ENCODE data around the gene AGAP9.
"Not testable (repeated sequence)": the region's sequence is repeated elsewhere in the genome, so short reads cannot be mapped to it uniquely, and the experiment has no call there.

The AGAP9 gene

GRCh38 chr10:47458466-47459154, 64.8 kb downstream of the AGAP9 start:
- no peak for DNase-seq (ENCODE audit: low read depth in 1 of 2, low spot score in 1 of 2)

- DNase-seq (ENCODE audit: low read depth in 1 of 2, low spot score in 1 of 2) = no peak
Observed at GRCh38 chr10:47457826-47458225, 65.6 kb downstream of the AGAP9 start.

GRCh38 chr10:47457528-47457820, 66.0 kb downstream of the AGAP9 start:
- DNase-seq (ENCODE audit: low read depth in 1 of 2, low spot score in 1 of 2) = no peak

- no peak for DNase-seq (ENCODE audit: low read depth in 1 of 2, low spot score in 1 of 2)
Observed at GRCh38 chr10:47456794-47457527, 66.5 kb downstream of the AGAP9 start.

GRCh38 chr10:47456079-47456785, 67.2 kb downstream of the AGAP9 start:
- no peak for DNase-seq (ENCODE audit: low read depth in 1 of 2, low spot score in 1 of 2)

GRCh38 chr10:47455350-47456078, 67.9 kb downstream of the AGAP9 start:
- not testable (repeated sequence) for DNase-seq (ENCODE audit: low read depth in 1 of 2, low spot score in 1 of 2)

GRCh38 chr10:47454780-47455058, 68.7 kb downstream of the AGAP9 start:
- DNase-seq (ENCODE audit: low read depth in 1 of 2, low spot score in 1 of 2) = no peak

GRCh38 chr10:47454008-47454779, 69.2 kb downstream of the AGAP9 start:
- no peak for DNase-seq (ENCODE audit: low read depth in 1 of 2, low spot score in 1 of 2)

- no peak for DNase-seq (ENCODE audit: low read depth in 1 of 2, low spot score in 1 of 2)
Observed at GRCh38 chr10:47453141-47454007, 70.1 kb downstream of the AGAP9 start.

- DNase-seq (ENCODE audit: low read depth in 1 of 2, low spot score in 1 of 2) = no peak
Observed at GRCh38 chr10:47452495-47453140, 70.8 kb downstream of the AGAP9 start.

- DNase-seq (ENCODE audit: low read depth in 1 of 2, low spot score in 1 of 2) = no peak
Observed at GRCh38 chr10:47451998-47452494, 71.4 kb downstream of the AGAP9 start.

Measured in stimulated activated CD4-positive, alpha-beta T cell treated with anti-CD3 and anti-CD28 coated beads, Interleukin-15, amount 100 ng/mL, for 1 hour (primary cell).